HEK293 (cell line): ENCODE results near the gene LGALS8.

ENCODE experiments used
- CTCF ChIA-PET: fragments of 350-600 bp; formaldehyde crosslinking; extraction: SDS; loops from one replicate; lab custom pipeline; 2021; ENCODE audit warnings: antibody characterized with exemption; lab: Yijun Ruan, JAX
- POLR2A ChIA-PET: fragments of 300-600 bp; formaldehyde crosslinking; extraction: SDS; loops from one replicate; lab custom pipeline; 2020; ENCODE audit warnings: antibody characterized with exemption, inconsistent platforms; lab: Yijun Ruan, JAX
- H3K27ac ChIP-seq: fragments of 200-500 bp; sonication (Bioruptor generic); 2 replicates; pipeline ENCODE4 v1.5.1; 2014; ENCODE audit warnings: low read depth, low read length, control low read depth, inconsistent platforms; ENCODE audit errors: extremely low read depth
- H3K36me3 ChIP-seq, 2 experiments: fragments of 200-500 bp in 1 of 2; sonication (Bioruptor generic) in 1 of 2; 1 replicate in 1 of 2; 2 replicates in 1 of 2; pipeline ENCODE4 v1.5.1; 2014 to 2017; ENCODE audit warnings: inconsistent platforms in 2 of 2, low read length in 2 of 2; ENCODE audit not compliant: control insufficient read depth in 2 of 2, insufficient read depth in 1 of 2
- H3K4me1 ChIP-seq: fragments of 200-500 bp; sonication (Bioruptor generic); 2 replicates; pipeline ENCODE4 v1.5.1; 2014; ENCODE audit warnings: mild to moderate bottlenecking, low read length, inconsistent platforms; ENCODE audit not compliant: control insufficient read depth, insufficient read depth
- H3K4me3 ChIP-seq: 2 replicates; pipeline ENCODE4 v1.5.1; 2011; ENCODE audit warnings: low read depth, mild to moderate bottlenecking, control low read depth, low read length, moderate library complexity
- H3K9me3 ChIP-seq: fragments of 200-500 bp; sonication (Bioruptor generic); 2 replicates; pipeline ENCODE4 v1.5.1; 2014; ENCODE audit warnings: low read depth, low read length, inconsistent platforms; ENCODE audit not compliant: control insufficient read depth, insufficient read depth
- CTCF ChIP-seq: fragments of 450-650 bp; formaldehyde crosslinking; IDR thresholded peaks from 2 replicates; pipeline ENCODE4 v1.5.1; 2016; ENCODE audit warnings: missing biosample characterization, missing genetic modification characterization
- GFI1B ChIP-seq: fragments of 450-650 bp; formaldehyde crosslinking; IDR thresholded peaks from 2 replicates; pipeline ENCODE4 v1.5.1; 2016; ENCODE audit warnings: missing biosample characterization, missing genetic modification characterization
- OSR2 ChIP-seq: fragments of 450-650 bp; formaldehyde crosslinking; IDR thresholded peaks from 2 replicates; pipeline ENCODE4 v1.5.1; 2016; ENCODE audit warnings: missing biosample characterization, missing genetic modification characterization
- PATZ1 ChIP-seq: fragments of 450-650 bp; formaldehyde crosslinking; IDR thresholded peaks from 2 replicates; pipeline ENCODE4 v1.5.1; 2016; ENCODE audit warnings: missing biosample characterization, missing genetic modification characterization
- PRDM1 ChIP-seq: fragments of 450-650 bp; formaldehyde crosslinking; IDR thresholded peaks from 2 replicates; pipeline ENCODE4; 2016; ENCODE audit warnings: missing biosample characterization, missing genetic modification characterization
- SP2 ChIP-seq: fragments of 450-650 bp; formaldehyde crosslinking; IDR thresholded peaks from 2 replicates; pipeline ENCODE4 v1.5.1; 2016; ENCODE audit warnings: missing biosample characterization, missing genetic modification characterization
- YY1 ChIP-seq: fragments of 450-650 bp; formaldehyde crosslinking; IDR thresholded peaks from 2 replicates; pipeline ENCODE4 v1.5.1; 2018; ENCODE audit warnings: missing biosample characterization, missing genetic modification characterization
- ZEB2 ChIP-seq: fragments of 450-650 bp; formaldehyde crosslinking; IDR thresholded peaks from 2 replicates; pipeline ENCODE4 v1.5.1; 2016; ENCODE audit warnings: missing biosample characterization, missing genetic modification characterization
- ZNF274 ChIP-seq, 2 experiments: fragments of 200-500 bp in 1 of 2; fragments of 450-650 bp in 1 of 2; sonication (Bioruptor generic) in 1 of 2; formaldehyde crosslinking in 1 of 2; IDR thresholded peaks; 2 replicates each; pipeline versions ENCODE4 v1.5.1 to v1.6.1; 2014 to 2016; ENCODE audit warnings: borderline replicate concordance in 1 of 2, inconsistent platforms in 1 of 2, low read length in 1 of 2, missing biosample characterization in 1 of 2, missing genetic modification characterization in 1 of 2
- ZNF394 ChIP-seq: fragments of 450-650 bp; formaldehyde crosslinking; IDR thresholded peaks from 2 replicates; pipeline ENCODE4 v1.5.1; 2016; ENCODE audit warnings: missing biosample characterization, missing genetic modification characterization, mild to moderate bottlenecking, moderate library complexity, borderline replicate concordance
- ZNF530 ChIP-seq: fragments of 450-650 bp; formaldehyde crosslinking; IDR thresholded peaks from 2 replicates; pipeline ENCODE4 v1.5.1; 2016; ENCODE audit warnings: low read depth, missing biosample characterization, missing genetic modification characterization
- ZNF624 ChIP-seq: fragments of 450-650 bp; formaldehyde crosslinking; IDR thresholded peaks from 2 replicates; pipeline ENCODE4 v1.5.1; 2017; ENCODE audit warnings: missing biosample characterization, missing genetic modification characterization
- ZNF654 ChIP-seq: fragments of 450-650 bp; formaldehyde crosslinking; IDR thresholded peaks from 2 replicates; pipeline ENCODE4 v1.5.1; 2016; ENCODE audit warnings: low read depth, missing biosample characterization, missing genetic modification characterization
- ZNF664 ChIP-seq: fragments of 450-650 bp; formaldehyde crosslinking; IDR thresholded peaks from 2 replicates; pipeline ENCODE4 v1.5.1; 2016; ENCODE audit warnings: missing biosample characterization, missing genetic modification characterization
- ZNF830 ChIP-seq: fragments of 450-650 bp; IDR thresholded peaks from 2 replicates; pipeline ENCODE4 v1.5.0; 2018; ENCODE audit warnings: missing biosample characterization, missing genetic modification characterization, low read depth, mild to moderate bottlenecking, moderate library complexity
- ZSCAN23 ChIP-seq: fragments of 450-650 bp; formaldehyde crosslinking; IDR thresholded peaks from 2 replicates; pipeline ENCODE4 v1.5.1; 2016; ENCODE audit warnings: missing biosample characterization, missing genetic modification characterization
- TF ChIP-seq, protein P1 (sequence below): fragments of 450-650 bp; formaldehyde crosslinking; IDR thresholded peaks from 2 replicates; pipeline ENCODE4 v1.5.1; 2016; ENCODE audit warnings: missing biosample characterization, missing genetic modification characterization
- TF ChIP-seq, protein P2 (sequence below): fragments of 450-650 bp; formaldehyde crosslinking; IDR thresholded peaks from 2 replicates; pipeline ENCODE4 v1.5.1; 2017; ENCODE audit warnings: missing biosample characterization, missing genetic modification characterization
- TF ChIP-seq, protein P3 (sequence below): fragments of 450-650 bp; formaldehyde crosslinking; IDR thresholded peaks from 2 replicates; pipeline ENCODE4 v1.5.1; 2016; ENCODE audit warnings: missing biosample characterization, missing genetic modification characterization
- TF ChIP-seq, protein P4 (sequence below): fragments of 450-650 bp; formaldehyde crosslinking; IDR thresholded peaks from 2 replicates; pipeline ENCODE4 v1.5.1; 2017; ENCODE audit warnings: missing biosample characterization, missing genetic modification characterization

LGALS8 gene

DNA sequence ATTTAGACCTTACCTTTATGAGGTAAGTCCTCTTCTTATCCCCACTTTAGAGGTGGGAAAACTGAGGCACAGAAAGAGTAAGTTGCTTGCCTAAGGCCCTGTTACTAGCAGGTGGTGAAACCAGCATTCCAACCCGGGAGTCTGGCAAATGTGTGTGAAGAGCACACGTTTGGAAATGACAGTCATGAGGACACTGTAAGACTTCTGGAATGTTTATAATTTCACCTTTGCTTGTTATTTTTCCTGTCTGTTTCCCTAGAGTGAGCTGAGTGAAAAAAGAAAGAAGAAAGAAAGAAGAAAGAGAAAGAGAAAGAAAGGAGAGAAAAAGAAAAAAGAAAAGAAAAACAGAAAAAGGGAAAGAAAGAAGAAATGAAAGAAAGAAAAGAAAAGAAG, 21.2 kb upstream of the LGALS8 start:
- Histone ChIP-seq H3K4me3 (no peak overlapping the region), H3K9me3 (no peaks in the 10 kb centered on the region), H3K4me1 (peaks cover 14% of the 10 kb centered on the region), H3K27ac (no peak overlapping the region), H3K36me3 (no peaks in the 10 kb centered on the region)
- POLR2A ChIA-PET = interaction anchor here (1.0 to 1.2 kb wide), 3 partner anchors 15 to 292 kb away, joined by 3 to 9 read pairs (median 4); partner anchors contain the start of gene MTR
- CTCF ChIA-PET = interaction anchor here (1.4 kb wide), 1 partner anchor 398 kb away, joined by 6 read pairs; no protein-coding TSS in a partner anchor
- TF ChIP-seq CTCF (no peak), ZNF664 (0 out of 2 replicates have a peak, but pooled peaks have one; percentile 28), PRDM1 (peak; percentile 98), ZNF830 (tag by site-specific recombination) (no peak), SP2 (tag by site-specific recombination) (no peak), ZNF394 (tag by site-specific recombination) (no peak), ZSCAN23 (tag by site-specific recombination) (no peak), YY1 (no peak)
- TF ChIP-seq, protein P1, sequence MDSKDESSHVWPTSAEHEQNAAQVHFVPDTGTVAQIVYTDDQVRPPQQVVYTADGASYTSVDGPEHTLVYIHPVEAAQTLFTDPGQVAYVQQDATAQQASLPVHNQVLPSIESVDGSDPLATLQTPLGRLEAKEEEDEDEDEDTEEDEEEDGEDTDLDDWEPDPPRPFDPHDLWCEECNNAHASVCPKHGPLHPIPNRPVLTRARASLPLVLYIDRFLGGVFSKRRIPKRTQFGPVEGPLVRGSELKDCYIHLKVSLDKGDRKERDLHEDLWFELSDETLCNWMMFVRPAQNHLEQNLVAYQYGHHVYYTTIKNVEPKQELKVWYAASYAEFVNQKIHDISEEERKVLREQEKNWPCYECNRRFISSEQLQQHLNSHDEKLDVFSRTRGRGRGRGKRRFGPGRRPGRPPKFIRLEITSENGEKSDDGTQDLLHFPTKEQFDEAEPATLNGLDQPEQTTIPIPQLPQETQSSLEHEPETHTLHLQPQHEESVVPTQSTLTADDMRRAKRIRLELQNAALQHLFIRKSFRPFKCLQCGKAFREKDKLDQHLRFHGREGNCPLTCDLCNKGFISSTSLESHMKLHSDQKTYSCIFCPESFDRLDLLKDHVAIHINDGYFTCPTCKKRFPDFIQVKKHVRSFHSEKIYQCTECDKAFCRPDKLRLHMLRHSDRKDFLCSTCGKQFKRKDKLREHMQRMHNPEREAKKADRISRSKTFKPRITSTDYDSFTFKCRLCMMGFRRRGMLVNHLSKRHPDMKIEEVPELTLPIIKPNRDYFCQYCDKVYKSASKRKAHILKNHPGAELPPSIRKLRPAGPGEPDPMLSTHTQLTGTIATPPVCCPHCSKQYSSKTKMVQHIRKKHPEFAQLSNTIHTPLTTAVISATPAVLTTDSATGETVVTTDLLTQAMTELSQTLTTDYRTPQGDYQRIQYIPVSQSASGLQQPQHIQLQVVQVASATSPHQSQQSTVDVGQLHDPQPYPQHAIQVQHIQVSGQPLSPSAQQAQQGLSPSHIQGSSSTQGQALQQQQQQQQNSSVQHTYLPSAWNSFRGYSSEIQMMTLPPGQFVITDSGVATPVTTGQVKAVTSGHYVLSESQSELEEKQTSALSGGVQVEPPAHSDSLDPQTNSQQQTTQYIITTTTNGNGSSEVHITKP (tag by site-specific recombination) = no peak
- TF ChIP-seq, protein P2, sequence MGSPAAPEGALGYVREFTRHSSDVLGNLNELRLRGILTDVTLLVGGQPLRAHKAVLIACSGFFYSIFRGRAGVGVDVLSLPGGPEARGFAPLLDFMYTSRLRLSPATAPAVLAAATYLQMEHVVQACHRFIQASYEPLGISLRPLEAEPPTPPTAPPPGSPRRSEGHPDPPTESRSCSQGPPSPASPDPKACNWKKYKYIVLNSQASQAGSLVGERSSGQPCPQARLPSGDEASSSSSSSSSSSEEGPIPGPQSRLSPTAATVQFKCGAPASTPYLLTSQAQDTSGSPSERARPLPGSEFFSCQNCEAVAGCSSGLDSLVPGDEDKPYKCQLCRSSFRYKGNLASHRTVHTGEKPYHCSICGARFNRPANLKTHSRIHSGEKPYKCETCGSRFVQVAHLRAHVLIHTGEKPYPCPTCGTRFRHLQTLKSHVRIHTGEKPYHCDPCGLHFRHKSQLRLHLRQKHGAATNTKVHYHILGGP (tag by site-specific recombination) = 0 out of 2 replicates have a peak, but pooled peaks have one; percentile 35
- TF ChIP-seq, protein P3, sequence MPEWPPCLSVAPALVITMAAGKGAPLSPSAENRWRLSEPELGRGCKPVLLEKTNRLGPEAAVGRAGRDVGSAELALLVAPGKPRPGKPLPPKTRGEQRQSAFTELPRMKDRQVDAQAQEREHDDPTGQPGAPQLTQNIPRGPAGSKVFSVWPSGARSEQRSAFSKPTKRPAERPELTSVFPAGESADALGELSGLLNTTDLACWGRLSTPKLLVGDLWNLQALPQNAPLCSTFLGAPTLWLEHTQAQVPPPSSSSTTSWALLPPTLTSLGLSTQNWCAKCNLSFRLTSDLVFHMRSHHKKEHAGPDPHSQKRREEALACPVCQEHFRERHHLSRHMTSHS (tag by site-specific recombination) = no peak

DNA sequence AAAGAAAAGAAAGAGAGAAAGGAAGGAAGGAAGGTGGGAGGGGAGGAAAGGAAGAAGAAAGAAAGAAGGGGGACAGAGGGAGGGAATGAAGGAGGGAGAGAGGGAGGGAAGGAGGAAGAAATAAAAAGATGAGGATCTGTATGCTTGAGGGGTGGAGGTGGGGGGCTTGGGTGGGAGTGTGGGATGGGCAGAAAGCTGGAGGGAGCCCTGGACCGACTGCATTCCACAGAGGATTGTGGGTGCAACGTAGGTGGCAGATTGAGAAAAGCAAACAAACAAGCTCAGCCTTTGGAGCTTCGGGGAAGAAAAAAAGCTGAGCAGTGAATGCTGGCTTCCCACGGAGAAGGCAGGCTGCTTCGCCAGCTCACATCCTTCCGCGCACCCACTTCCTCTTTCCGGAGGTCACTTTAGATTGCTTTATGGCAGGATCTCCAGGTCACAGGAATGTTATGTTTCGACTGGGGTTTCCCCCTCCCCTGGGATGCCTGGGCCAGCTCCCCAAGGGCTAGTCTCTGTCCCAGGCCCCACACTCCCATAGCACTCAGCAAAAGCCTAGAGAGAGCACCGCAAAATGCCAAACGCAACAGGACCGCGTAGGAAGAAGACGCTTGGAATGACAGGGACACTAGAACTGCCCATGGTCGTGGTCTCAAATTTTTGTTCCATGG, 20.7 kb upstream of the LGALS8 start:
- H3K27ac ChIP-seq = no peak overlapping the region; the same call in 1 of the 2 replicates
- ChIA-PET CTCF (interaction anchor here (1.4 kb wide), 1 partner anchor 399 kb away, joined by 6 read pairs; no protein-coding TSS in a partner anchor), POLR2A (interaction anchor here (0.7 to 1.2 kb wide), 5 partner anchors 14 to 292 kb away, joined by 3 to 9 read pairs (median 3); partner anchors contain the start of genes LGALS8 and MTR)
- peaks cover 16% of the 10 kb centered on the region for H3K4me1 ChIP-seq
- no peaks in the 10 kb centered on the region for H3K36me3 ChIP-seq
- H3K9me3 ChIP-seq = no peaks in the 10 kb centered on the region
- peak overlapping the region; percentile 3; the same call in 1 of the 2 replicates for H3K4me3 ChIP-seq
- TF ChIP-seq ZEB2 (tag by site-specific recombination) = no peak
- TF ChIP-seq ZNF274 (IDR thresholded peaks at IDR 0.05; ENCODE audit: low read length) = no peak
- TF ChIP-seq ZNF274 (tag by site-specific recombination; IDR thresholded peaks at IDR 0.05; ENCODE audit: borderline replicate concordance) = no peak
- TF ChIP-seq ZNF624 (tag by site-specific recombination) = no peak
- TF ChIP-seq PATZ1 (tag by site-specific recombination) = peak; percentile 41; the same call in 1 of the 2 replicates
- no peak for TF ChIP-seq ZNF654 (tag by site-specific recombination)
- TF ChIP-seq ZNF530 (tag by site-specific recombination) = no peak
- no peak for TF ChIP-seq OSR2
- TF ChIP-seq, protein P4, sequence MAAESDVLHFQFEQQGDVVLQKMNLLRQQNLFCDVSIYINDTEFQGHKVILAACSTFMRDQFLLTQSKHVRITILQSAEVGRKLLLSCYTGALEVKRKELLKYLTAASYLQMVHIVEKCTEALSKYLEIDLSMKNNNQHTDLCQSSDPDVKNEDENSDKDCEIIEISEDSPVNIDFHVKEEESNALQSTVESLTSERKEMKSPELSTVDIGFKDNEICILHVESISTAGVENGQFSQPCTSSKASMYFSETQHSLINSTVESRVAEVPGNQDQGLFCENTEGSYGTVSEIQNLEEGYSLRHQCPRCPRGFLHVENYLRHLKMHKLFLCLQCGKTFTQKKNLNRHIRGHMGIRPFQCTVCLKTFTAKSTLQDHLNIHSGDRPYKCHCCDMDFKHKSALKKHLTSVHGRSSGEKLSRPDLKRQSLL (tag by site-specific recombination) = no peak
- no peak for TF ChIP-seq GFI1B (tag by site-specific recombination)
